Measurements from ENCODE around the gene PYGB.

- no peak for TF ChIP-seq CTCF (IDR thresholded peaks at IDR 0.05)
- no peak for TF ChIP-seq ZFX (IDR thresholded peaks at IDR 0.05; ENCODE audit: borderline replicate concordance)
Observed at GRCh38 chr20:25209400-25209799, 38.5 kb upstream of the PYGB start.

Data from 22Rv1 (cell line).